AG09309 (cell line): ENCODE measurements around the gene GLRX3.
"Not testable (repeated sequence)": the region's sequence is repeated elsewhere in the genome, so short reads cannot be mapped to it uniquely, and the experiment has no call there.

Experiments
- DNase-seq: peaks from one replicate; pipeline ENCODE4 v3.0.0-alpha.2; 2010; ENCODE audit warnings: low read depth
- H3K4me3 ChIP-seq: 2 replicates; pipeline ENCODE4 v1.5.1; 2011; ENCODE audit warnings: mild to moderate bottlenecking, low read depth, low read length, moderate library complexity; ENCODE audit not compliant: control insufficient read depth
- TF ChIP-seq, protein P1 (sequence below): IDR thresholded peaks from 2 replicates; pipeline ENCODE4 v1.5.1; 2011; ENCODE audit warnings: mild to moderate bottlenecking, low read depth, low read length, inconsistent platforms; ENCODE audit not compliant: insufficient read depth, control insufficient read depth; ENCODE audit errors: missing control alignments

Gene GLRX3

DNA sequence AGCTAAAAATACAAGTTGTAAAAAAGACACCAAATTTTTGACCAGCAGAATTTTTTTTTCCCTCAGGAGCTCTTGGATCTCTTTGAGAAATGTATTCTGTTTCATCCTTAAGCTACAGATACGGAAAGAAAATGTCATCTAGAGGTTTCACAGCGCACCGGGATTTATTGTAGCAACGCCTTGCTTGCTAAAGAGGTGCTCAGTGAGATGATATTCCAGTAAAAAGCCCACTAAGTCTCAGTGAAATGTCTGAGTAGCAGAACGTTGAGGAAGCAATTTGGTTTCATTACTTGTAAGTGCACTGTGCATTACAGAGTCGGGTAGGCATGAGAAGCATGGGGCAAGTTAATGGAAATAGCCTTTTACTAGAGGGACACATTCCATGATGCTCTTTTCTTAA is 62.5 kb downstream of the GLRX3 start:
- TF ChIP-seq, protein P1, sequence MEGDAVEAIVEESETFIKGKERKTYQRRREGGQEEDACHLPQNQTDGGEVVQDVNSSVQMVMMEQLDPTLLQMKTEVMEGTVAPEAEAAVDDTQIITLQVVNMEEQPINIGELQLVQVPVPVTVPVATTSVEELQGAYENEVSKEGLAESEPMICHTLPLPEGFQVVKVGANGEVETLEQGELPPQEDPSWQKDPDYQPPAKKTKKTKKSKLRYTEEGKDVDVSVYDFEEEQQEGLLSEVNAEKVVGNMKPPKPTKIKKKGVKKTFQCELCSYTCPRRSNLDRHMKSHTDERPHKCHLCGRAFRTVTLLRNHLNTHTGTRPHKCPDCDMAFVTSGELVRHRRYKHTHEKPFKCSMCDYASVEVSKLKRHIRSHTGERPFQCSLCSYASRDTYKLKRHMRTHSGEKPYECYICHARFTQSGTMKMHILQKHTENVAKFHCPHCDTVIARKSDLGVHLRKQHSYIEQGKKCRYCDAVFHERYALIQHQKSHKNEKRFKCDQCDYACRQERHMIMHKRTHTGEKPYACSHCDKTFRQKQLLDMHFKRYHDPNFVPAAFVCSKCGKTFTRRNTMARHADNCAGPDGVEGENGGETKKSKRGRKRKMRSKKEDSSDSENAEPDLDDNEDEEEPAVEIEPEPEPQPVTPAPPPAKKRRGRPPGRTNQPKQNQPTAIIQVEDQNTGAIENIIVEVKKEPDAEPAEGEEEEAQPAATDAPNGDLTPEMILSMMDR = no peak
- no peak for DNase-seq
- H3K4me3 ChIP-seq = no peak overlapping the region

DNA sequence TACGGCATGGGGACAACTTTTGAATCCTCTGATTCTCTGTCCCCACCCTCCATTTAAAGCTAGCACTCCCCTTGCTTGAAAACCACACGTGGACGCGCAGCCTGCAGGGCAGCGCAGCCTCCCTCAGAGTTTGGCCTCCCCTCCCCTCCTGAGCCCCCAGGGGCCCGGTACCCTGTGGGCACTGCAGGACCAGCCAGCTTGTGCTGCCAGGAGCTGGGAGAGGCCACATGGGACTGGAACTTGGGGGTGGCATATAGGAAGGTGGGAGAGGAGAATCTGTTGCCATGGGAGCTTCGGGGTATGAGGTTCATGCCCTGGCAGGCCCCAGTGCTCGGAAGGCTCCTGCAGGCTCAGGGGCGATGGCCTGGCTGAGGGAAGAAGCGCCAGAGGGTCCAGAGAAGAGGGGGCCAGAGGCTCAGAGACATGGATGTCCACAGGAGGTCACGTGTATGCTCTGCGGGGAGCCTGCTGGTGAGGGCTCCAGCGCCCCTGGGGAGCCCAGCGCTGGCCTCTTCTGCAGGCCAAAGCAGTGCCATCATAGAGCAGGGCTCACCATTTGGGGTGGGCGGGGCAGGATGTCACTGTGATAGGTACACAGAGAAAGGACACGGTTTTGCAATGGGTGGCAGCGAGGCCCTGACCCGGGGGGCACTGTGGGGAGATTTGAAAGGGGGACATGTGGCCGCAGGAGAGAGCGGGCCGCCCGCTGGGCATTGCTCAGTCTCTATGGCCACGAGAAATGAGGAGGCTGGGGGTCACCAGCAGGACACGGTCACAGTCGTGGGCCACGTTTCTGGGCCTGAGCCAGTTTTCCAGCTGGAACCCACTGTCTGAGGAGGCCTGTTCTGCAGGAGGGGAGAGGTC is 64.2 kb downstream of the GLRX3 start:
- TF ChIP-seq, protein P1 = no peak
- H3K4me3 ChIP-seq = no peak overlapping the region
- no peak for DNase-seq

DNA sequence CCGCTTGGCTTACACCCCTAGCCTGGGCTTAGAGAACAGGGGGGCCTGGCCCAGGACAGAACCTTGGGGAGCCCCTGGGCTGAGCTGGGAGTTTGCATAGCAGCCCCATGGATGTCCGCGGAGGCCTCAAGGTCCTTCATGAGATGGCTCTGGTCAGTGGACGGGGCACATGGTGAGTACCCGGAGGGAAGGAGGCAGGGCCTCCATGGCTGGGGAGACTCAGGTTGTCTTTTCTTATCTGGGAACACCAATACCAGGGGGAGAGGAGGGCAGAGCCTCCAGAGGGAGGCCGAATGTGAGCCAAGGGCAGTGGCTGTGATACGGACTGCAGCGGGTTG is 64.8 kb downstream of the GLRX3 start:
- no peak overlapping the region for H3K4me3 ChIP-seq
- TF ChIP-seq, protein P1 = no peak
- no peak for DNase-seq

DNA sequence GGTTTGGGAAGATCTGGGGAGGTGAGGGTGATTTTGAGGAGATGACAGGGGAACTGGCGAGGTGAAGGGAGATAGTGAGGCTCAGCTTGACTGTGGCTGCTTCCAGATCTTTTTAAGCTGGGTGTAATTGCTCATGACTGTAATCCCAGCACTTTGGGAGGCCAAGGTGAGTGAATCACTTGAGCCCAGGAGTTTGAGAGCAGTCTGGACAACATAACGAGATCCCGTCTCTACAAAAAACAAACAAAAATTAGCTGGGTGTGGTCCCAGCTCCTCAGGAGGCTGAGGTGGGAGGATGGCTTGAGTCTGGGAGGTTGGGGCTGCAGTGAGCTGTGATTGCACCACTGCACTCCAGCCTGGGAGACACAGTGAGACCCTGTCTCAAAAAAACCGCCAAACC is 66.0 kb downstream of the GLRX3 start:
- H3K4me3 ChIP-seq, DNase-seq: not testable (repeated sequence)

DNA sequence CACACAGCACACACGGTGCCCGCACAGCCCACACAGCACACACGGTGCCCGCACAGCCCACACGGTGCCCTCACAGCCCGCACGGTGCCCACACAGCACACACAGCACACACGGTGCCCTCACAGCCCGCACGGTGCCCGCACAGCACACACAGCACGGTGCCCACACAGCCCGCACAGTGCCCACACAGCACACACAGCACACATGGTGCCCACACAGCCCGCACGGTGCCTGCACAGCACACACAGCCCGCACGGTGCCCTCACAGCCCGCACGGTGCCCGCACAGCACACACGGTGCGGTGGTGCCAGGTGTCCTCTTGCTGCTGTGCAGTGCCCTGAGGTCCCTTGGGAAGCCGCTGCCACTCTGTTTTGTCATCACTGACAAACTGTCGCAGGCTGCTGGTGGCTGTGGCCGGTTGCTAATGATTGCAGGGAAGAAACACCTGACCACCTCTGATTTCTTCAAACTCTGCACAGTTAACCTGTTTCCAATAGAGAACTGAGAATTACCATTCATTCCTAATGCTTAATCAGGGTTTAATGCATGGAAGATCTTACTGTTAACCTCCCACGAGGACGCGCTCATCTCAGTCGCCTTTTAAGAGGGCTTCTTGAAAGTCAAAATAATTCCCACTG is 66.9 kb downstream of the GLRX3 start:
- no peak overlapping the region for H3K4me3 ChIP-seq
- DNase-seq = no peak
- TF ChIP-seq, protein P1 = no peak

DNA sequence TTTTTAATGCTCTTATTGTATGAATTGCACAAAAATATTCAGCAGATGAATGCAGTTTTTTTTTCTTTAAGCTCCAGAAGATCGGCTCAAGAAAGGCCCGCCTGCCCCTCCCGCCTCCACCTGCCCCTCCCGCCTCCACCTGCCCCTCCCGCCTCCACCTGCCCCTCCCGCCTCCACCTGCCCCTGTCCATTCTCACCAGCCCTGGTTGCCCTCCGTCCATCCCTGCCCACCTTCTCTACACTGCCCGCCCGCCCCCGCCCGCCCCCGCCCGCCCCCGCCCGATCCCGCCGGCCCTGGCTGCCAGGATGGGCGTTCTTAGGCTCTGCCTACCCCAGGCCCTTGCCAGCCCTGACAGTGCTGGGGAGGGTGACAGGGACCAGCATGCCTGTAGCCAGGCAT is 67.4 kb downstream of the GLRX3 start:
- H3K4me3 ChIP-seq = no peak overlapping the region
- no peak for DNase-seq
- TF ChIP-seq, protein P1 = no peak

DNA sequence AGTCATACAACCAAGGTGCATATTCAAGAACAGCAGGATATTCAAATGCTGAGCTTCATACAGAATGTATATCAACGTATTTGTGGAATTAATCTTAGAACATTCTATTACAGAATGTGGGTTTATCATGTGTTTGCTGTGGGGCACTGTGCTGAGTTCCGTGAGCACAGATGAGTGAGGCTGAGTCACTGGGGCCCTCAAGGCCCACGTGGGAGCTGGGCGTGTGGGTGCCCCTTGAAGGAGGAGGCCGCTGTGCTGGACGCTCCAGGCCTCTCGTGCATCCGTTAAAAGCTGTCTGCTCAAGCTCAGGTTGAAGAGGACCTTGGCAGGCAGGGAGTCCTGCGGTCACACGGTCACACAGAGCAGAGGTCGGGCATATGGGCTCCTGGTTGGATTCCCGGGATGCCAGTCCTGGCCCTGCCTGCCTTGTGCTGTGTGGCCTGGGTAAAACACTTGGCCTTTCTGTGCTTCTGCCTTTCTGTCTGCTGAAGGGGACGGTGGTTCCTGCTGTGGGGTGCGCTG is 70.1 kb downstream of the GLRX3 start:
- no peak overlapping the region for H3K4me3 ChIP-seq
- no peak for DNase-seq
- TF ChIP-seq, protein P1 = no peak
